Spleen (tissue), 11 donors: Measurements from ENCODE around the gene STOML2. TPM values are rescaled to one million over a fixed set of nuclear protein-coding genes. Genes with fewer than 3 reads are reported as not detected.
A peak's percentile ranks its signal among the peaks of the same experiment; 100 is the strongest.

Source experiments
- DNase-seq: peaks from one replicate; pipeline ENCODE4 v3.0.0-alpha.2; 2020
- H3K27ac ChIP-seq, 8 donors: fragments of 200-600 bp; sonication (generic) in 7 of 8; 1 replicate in 4 of 8; 2 replicates in 4 of 8; pipeline versions ENCODE4 v1.5.0 to v1.8.0; 2016 to 2021; ENCODE audit warnings: inconsistent platforms in 4 of 8, mild to moderate bottlenecking in 4 of 8, moderate library complexity in 1 of 8
- H3K27me3 ChIP-seq, 7 donors: fragments of 200-600 bp; sonication (generic) in 6 of 7; replicated peaks in 1 of 7; 1 replicate in 4 of 7; 2 replicates in 3 of 7; pipeline versions ENCODE4 v1.5.0 to v1.8.0; 2016 to 2021; ENCODE audit warnings: inconsistent platforms in 3 of 7, mild to moderate bottlenecking in 1 of 7
- H3K36me3 ChIP-seq, 6 donors: fragments of 200-600 bp; sonication (generic) in 5 of 6; 1 replicate in 4 of 6; 2 replicates in 2 of 6; pipeline versions ENCODE4 v1.5.0 to v1.8.0; 2016 to 2021; ENCODE audit warnings: inconsistent platforms in 2 of 6
- H3K4me1 ChIP-seq, 6 donors: fragments of 200-600 bp; sonication (generic) in 5 of 6; 1 replicate in 3 of 6; 2 replicates in 3 of 6; pipeline versions ENCODE4 v1.5.0 to v1.8.0; 2016 to 2021; ENCODE audit warnings: inconsistent platforms in 3 of 6
- H3K4me3 ChIP-seq, 8 donors: fragments of 200-600 bp; sonication (generic) in 7 of 8; 1 replicate in 4 of 8; 2 replicates in 4 of 8; pipeline versions ENCODE4 v1.5.0 to v1.8.0; 2016 to 2021; ENCODE audit warnings: inconsistent platforms in 4 of 8, mild to moderate bottlenecking in 4 of 8, moderate library complexity in 2 of 8
- H3K9me3 ChIP-seq, 8 donors: fragments of 200-600 bp; sonication (generic) in 7 of 8; 1 replicate in 4 of 8; 2 replicates in 4 of 8; pipeline versions ENCODE4 v1.5.0 to v1.8.0; 2016 to 2021; ENCODE audit warnings: inconsistent platforms in 4 of 8
- POLR2A ChIP-seq, 3 donors: fragments of 450-650 bp; IDR thresholded peaks; one replicate each; pipeline ENCODE4 v1.5.1; 2017; ENCODE audit warnings: antibody characterized with exemption in 3 of 3, mild to moderate bottlenecking in 1 of 3
- POLR2AphosphoS5 ChIP-seq, 3 donors: sonication (generic); formaldehyde crosslinking; IDR thresholded peaks; one replicate each; pipeline ENCODE4 v1.5.1; 2017; ENCODE audit warnings: antibody characterized with exemption in 3 of 3
- WGBS, 5 donors: extraction: QIAGEN DNeasy Blood & Tissue Kit in 3 of 5; methylation state at CpG; one replicate each; pipeline versions ENCODE4 v1.1.5 to v1.1.7; 2013 to 2018; 5-methylcytosine and 5-hydroxymethylcytosine counted together
- intact Hi-C: fragments of 100-400 bp; cut with DNase I; formaldehyde crosslinking; loops from one replicate; pipeline ENCODE4 v1.15.0; 2023; ENCODE audit warnings: low total_unique reads
- polyA plus RNA-seq, 3 donors: library from polyadenylated mRNA; stranded (reverse); fragments of 200-250 nt; gene quantifications; one replicate each; pipeline ENCODE4 v1.2.1, GENCODE V29; 2013
- total RNA-seq, 7 donors: library from RNA; depleted of rRNA in 3 of 7; stranded (reverse); fragments of >200 nt in 3 of 7; fragmentation: NEBNext Ultra II Directional in 4 of 7; extraction: Animal tissue kit (Norgen Biotek cat#: 25700) in 4 of 7; gene quantifications; one replicate each; pipeline versions ENCODE4 v1.1.0 to v1.2.1, GENCODE V29; 2016 to 2021
- TF ChIP-seq, protein P1 (sequence below), 11 experiments: fragments of 200-600 bp in 7 of 11; fragments of 450-650 bp in 4 of 11; sonication (generic) in 4 of 11; IDR thresholded peaks in 8 of 11; conservative IDR thresholded peaks in 3 of 11; 1 replicate in 7 of 11; 2 replicates in 4 of 11; pipeline versions ENCODE4 v1.4.0 to v1.8.0; 2016 to 2021; ENCODE audit warnings: antibody characterized with exemption in 11 of 11, inconsistent platforms in 4 of 11, mild to moderate bottlenecking in 1 of 11
- donor health status: healthy with polysubstance abuse.
- donor health status: DM: no; HTN: no; CAD: no; lungs with moderate emphysema.
- donor health status: DM: no; HTN: no; CAD: no.
- donor health status: Bipolar disorder and iron deficiency.
- donor health status: healthy.
- donor health status: DM: no; HTN: no; CAD: no.
- donor health status: DM: yes; HTN: yes; CAD: no.

STOML2 gene
- total and polyA plus RNA-seq, 10 donors = 54.2 to 80.7 (median 59.6) TPM

DNA sequence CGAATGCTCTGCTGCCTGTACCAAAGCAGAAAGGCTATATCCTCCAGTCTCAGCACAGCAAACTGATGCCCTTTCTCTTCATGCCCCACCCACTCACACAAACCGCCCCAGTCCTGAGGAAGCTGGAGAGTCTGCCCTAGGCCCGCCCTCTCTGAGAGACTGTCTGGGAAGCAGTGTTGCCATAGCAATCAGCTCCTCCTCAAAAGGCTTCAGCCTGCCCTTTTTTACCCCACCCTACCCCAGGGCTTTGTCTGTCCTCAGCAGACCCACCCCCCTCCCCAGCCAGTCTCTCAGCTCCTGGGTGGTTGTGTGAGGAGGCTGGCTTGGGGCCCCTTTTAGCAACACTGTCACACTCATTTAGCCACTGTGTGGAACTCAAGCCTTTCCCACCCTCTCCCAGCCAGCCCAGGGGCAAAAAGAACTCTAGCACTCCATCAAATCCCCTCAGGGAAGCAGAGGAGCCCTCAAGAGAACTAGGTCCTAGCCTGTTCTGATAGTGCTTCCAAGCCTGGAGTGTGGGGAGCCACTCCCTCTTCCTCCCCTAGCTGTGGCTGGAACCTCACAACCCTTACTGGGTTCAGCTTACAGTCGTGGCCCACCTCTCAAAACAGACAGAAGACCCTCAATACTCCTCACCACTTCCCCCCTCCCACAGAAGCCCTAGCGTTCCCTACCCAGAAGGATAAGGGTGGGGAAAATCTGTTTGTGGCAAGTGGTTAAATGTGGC lies 11.3 kb upstream of the STOML2 start:
- peak; percentile 91 for DNase-seq
- peaks cover 0 to 7% (median 0%) of the 10 kb centered on the region in 6 donors for H3K36me3 ChIP-seq
- intact Hi-C loops = no loop called here
- H3K27me3 ChIP-seq = no peaks in the 10 kb centered on the region
- no peaks in the 10 kb centered on the region for H3K9me3 ChIP-seq
- peaks cover 39 to 81% (median 69%) of the 10 kb centered on the region in 6 donors for H3K4me1 ChIP-seq
- peak overlapping the region; percentile 56 to 88 (median 65) for H3K4me3 ChIP-seq
- TF ChIP-seq POLR2A (IDR thresholded peaks at IDR 0.05) (no peak), POLR2AphosphoS5 (IDR thresholded peaks at IDR 0.05) (peak in 2 of 3 donors; percentile 33 to 34)
- TF ChIP-seq, protein P1, sequence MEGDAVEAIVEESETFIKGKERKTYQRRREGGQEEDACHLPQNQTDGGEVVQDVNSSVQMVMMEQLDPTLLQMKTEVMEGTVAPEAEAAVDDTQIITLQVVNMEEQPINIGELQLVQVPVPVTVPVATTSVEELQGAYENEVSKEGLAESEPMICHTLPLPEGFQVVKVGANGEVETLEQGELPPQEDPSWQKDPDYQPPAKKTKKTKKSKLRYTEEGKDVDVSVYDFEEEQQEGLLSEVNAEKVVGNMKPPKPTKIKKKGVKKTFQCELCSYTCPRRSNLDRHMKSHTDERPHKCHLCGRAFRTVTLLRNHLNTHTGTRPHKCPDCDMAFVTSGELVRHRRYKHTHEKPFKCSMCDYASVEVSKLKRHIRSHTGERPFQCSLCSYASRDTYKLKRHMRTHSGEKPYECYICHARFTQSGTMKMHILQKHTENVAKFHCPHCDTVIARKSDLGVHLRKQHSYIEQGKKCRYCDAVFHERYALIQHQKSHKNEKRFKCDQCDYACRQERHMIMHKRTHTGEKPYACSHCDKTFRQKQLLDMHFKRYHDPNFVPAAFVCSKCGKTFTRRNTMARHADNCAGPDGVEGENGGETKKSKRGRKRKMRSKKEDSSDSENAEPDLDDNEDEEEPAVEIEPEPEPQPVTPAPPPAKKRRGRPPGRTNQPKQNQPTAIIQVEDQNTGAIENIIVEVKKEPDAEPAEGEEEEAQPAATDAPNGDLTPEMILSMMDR (IDR thresholded peaks at IDR 0.05 in 8 of 11, conservative IDR thresholded peaks at IDR 0.05 in 3 of 11) = no peak
- WGBS, 5 donors = 2 to 12% (median 9%) methylated on average over 4 to 5 of the region's 5 CpGs
- H3K27ac ChIP-seq = peak overlapping the region; percentile 72 to 96 (median 88)

DNA sequence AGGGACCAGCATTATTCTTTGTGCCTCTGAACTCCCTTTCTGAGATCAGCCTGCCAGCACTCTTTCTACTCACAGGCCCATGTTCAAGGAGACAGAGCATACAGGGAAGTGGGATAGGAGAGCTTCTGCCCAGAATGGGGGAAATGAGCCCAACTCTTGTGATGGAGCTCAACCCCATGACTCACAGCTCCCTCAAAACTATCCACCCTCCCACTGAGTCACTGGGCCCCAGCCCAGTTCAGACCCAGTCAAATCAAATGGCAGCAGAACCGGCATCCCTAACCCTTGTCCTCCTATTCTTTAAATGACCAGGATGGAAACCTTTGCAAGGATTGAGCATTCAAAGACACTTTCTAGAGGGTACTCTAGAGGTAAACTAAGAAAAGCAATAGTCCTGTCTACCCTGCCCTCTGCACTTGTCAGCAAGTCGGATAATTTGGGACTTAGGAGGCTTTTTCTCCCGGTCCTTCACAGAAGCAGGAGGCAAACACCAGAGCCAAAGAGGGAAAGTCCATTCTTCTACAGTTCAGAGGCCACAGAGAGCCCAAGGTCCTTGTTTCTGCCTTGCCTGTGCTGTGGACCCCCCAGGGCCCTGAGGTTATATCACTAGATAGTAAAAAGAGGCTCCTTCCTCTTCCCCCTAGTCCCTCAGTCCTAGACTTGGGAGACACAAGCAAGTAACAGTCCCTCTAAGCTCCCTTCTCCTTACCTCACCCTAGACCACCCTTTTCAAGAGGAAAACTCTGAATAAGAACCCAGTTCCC lies 9.5 kb upstream of the STOML2 start:
- H3K4me3 ChIP-seq = peak overlapping the region in 5 of 8 donors; percentile 59 to 81 (median 68)
- no peak for DNase-seq

DNA sequence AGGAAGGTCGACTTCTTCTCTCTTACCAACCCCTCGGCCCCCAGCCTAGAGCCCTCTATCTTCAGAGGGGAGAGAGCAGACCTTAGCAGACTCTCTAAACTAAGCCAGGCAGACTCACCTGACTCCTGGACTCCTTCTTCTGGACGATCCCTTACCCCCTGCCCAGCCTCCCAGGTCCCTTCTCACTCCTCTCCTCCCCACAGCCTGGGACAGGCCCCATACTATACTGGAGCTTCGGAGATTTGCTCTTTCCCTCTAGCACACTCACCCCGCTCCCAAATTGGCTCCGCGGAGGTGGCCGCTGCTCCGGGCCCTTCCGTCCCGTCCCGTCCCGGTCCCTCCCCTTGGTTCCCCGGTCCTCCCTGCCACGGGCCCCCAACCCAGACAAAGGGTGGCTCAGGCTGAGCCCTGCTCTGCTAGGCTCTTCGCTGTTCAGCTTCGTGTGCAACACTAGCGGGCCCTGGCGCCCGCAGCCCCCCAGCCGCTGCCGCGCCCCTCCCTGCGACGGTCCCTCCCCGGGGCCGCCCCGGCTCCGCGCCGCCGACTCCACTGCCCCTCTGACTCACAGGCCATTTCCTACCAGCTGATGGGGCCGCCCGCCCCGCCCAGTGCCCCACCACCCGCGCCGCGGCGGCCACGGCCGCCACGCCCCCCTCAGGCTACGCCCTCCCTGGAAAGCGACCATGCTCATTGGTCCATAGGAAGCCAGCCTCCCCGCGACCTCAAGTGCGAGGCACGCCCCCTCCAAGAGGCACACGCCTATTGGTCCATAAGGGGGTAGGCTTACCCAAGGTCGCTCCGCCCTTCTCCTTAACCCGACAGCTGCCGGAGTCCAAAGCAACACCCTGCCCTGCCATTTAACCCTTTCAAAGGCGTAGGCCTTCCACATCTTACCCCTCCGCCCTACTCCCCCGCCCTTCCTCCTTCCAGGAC lies 8.3 kb upstream of the STOML2 start:
- TF ChIP-seq, protein P1 (IDR thresholded peaks at IDR 0.05 in 8 of 11, conservative IDR thresholded peaks at IDR 0.05 in 3 of 11) = peak in 1 of 11 experiments; percentile 42
- peak in 1 of 3 donors; percentile 33 for TF ChIP-seq POLR2A (IDR thresholded peaks at IDR 0.05)
- peak; percentile 52 to 81 (median 79) for TF ChIP-seq POLR2AphosphoS5 (IDR thresholded peaks at IDR 0.05)
- intact Hi-C loops = no loop called here
- whole genome bisulfite sequencing, 5 donors = 2 to 3% (median 2%) methylated on average over 29 to 57 of the region's 57 CpGs
- H3K9me3 ChIP-seq = no peaks in the 10 kb centered on the region
- H3K27ac ChIP-seq = peak overlapping the region; percentile 76 to 96 (median 88)
- H3K27me3 ChIP-seq = no peaks in the 10 kb centered on the region
- H3K4me1 ChIP-seq = peaks cover 31 to 77% (median 62%) of the 10 kb centered on the region in 6 donors
- H3K4me3 ChIP-seq = peak overlapping the region; percentile 55 to 81 (median 67)
- peak; percentile 99 for DNase-seq
- H3K36me3 ChIP-seq = peaks cover 0 to 37% (median 24%) of the 10 kb centered on the region in 6 donors

More for the DNA sequence above, 9.5 kb upstream of the STOML2 start:
- Histone ChIP-seq H3K9me3 (no peaks in the 10 kb centered on the region), H3K4me1 (peaks cover 39 to 89% (median 73%) of the 10 kb centered on the region in 6 donors), H3K27ac (peak overlapping the region; percentile 15 to 96 (median 88)), H3K27me3 (no peaks in the 10 kb centered on the region), H3K36me3 (peaks cover 0 to 25% (median 13%) of the 10 kb centered on the region in 6 donors)
- TF ChIP-seq POLR2A (IDR thresholded peaks at IDR 0.05) (no peak), POLR2AphosphoS5 (IDR thresholded peaks at IDR 0.05) (no peak)
- TF ChIP-seq, protein P1 (IDR thresholded peaks at IDR 0.05 in 8 of 11, conservative IDR thresholded peaks at IDR 0.05 in 3 of 11) = no peak
- WGBS, 5 donors = 79 to 85% (median 82%) methylated on average over 3 of the region's 3 CpGs
- intact Hi-C loops = no loop called here
